Upper lobe of right lung (tissue), 1 donor: ENCODE data around the gene MYBPH. TPM values are rescaled to one million over a fixed set of nuclear protein-coding genes. Genes with fewer than 3 reads are reported as not detected.

ENCODE experiments used
- total RNA-seq: library from RNA; stranded (reverse); fragmentation: NEBNext Ultra II Directional; extraction: Animal tissue kit (Norgen Biotek cat#: 25700); gene quantifications from one replicate; pipeline ENCODE4 v1.2.1, GENCODE V29; 2021
- donor health status: DM: no; HTN: yes; CAD: no; lungs with severe emphysema.

MYBPH gene
- total RNA-seq, 1 donor from 2014 or later, result not detected

Other genes starting within 250 kb of the MYBPH start
- 24.4 TPM for gene KLHL12, start 248.6 kb downstream of the MYBPH start, total RNA-seq
- 126 TPM for gene ADIPOR1, start 217.5 kb downstream of the MYBPH start, total RNA-seq
- 71.8 TPM for gene CYB5R1, start 208.6 kb downstream of the MYBPH start, total RNA-seq
- gene TMEM183A, start 168.5 kb downstream of the MYBPH start, total RNA-seq, result 50.4 TPM
- gene PPFIA4, start 149.3 kb downstream of the MYBPH start, total RNA-seq, result 1.3 TPM
- not detected for gene MYOG, start 89.8 kb downstream of the MYBPH start, total RNA-seq
- gene ADORA1, start 48.1 kb downstream of the MYBPH start, total RNA-seq, result 4.1 TPM
- 85.1 TPM for gene CHI3L1, start 10.9 kb upstream of the MYBPH start, total RNA-seq
- gene CHIT1, start 53.8 kb upstream of the MYBPH start, total RNA-seq, result 751 TPM
- 95.3 TPM for gene BTG2, start 129.7 kb upstream of the MYBPH start, total RNA-seq
- 45.1 TPM for gene FMOD, start 175.3 kb upstream of the MYBPH start, total RNA-seq